Ascending aorta (tissue), 2 donors: Measurements from ENCODE around the gene PNPLA2. TPM values are rescaled to one million over a fixed set of nuclear protein-coding genes. Genes with fewer than 3 reads are reported as not detected.

Source experiments
- DNase-seq, 2 donors: peaks; one replicate each; pipeline ENCODE4 v3.0.0-alpha.2; 2019; ENCODE audit warnings: low spot score in 2 of 2
- H3K27ac ChIP-seq, 2 donors: fragments of 200-600 bp; sonication (generic); one replicate each; pipeline ENCODE4 v1.5.1; 2016 to 2017; ENCODE audit warnings: mild to moderate bottlenecking in 1 of 2
- H3K27me3 ChIP-seq: fragments of 200-600 bp; sonication (generic); one replicate; pipeline ENCODE4 v1.5.1; 2017
- H3K36me3 ChIP-seq, 2 donors: fragments of 200-600 bp; sonication (generic); one replicate each; pipeline ENCODE4 v1.5.1; 2016
- H3K4me1 ChIP-seq, 2 donors: fragments of 200-600 bp; sonication (generic); one replicate each; pipeline ENCODE4 v1.5.1; 2016 to 2017; ENCODE audit warnings: mild to moderate bottlenecking in 1 of 2
- H3K4me3 ChIP-seq, 2 donors: fragments of 200-600 bp; sonication (generic); one replicate each; pipeline ENCODE4 v1.5.1; 2016 to 2017; ENCODE audit warnings: mild to moderate bottlenecking in 1 of 2
- H3K9me3 ChIP-seq, 2 donors: fragments of 200-600 bp; sonication (generic); one replicate each; pipeline ENCODE4 v1.5.1; 2016
- intact Hi-C: fragments of 100-400 bp; cut with DNase I; formaldehyde crosslinking; loops from one replicate; pipeline ENCODE4 v1.15.1; 2023
- total RNA-seq: library from RNA; depleted of rRNA; stranded (reverse); fragments of >200 nt; gene quantifications from one replicate; pipeline ENCODE4 v1.1.0, GENCODE V29; 2016
- TF ChIP-seq, protein P1 (sequence below), 3 experiments: fragments of 200-600 bp in 2 of 3; fragments of 450-650 bp in 1 of 3; sonication (generic) in 2 of 3; IDR thresholded peaks; one replicate each; pipeline ENCODE4 v1.5.1; 2016 to 2019; ENCODE audit warnings: antibody characterized with exemption in 3 of 3, mild to moderate bottlenecking in 1 of 3, moderate library complexity in 1 of 3

The PNPLA2 gene
- total RNA-seq, 1 donor from 2014 or later, result 214 TPM

DNA sequence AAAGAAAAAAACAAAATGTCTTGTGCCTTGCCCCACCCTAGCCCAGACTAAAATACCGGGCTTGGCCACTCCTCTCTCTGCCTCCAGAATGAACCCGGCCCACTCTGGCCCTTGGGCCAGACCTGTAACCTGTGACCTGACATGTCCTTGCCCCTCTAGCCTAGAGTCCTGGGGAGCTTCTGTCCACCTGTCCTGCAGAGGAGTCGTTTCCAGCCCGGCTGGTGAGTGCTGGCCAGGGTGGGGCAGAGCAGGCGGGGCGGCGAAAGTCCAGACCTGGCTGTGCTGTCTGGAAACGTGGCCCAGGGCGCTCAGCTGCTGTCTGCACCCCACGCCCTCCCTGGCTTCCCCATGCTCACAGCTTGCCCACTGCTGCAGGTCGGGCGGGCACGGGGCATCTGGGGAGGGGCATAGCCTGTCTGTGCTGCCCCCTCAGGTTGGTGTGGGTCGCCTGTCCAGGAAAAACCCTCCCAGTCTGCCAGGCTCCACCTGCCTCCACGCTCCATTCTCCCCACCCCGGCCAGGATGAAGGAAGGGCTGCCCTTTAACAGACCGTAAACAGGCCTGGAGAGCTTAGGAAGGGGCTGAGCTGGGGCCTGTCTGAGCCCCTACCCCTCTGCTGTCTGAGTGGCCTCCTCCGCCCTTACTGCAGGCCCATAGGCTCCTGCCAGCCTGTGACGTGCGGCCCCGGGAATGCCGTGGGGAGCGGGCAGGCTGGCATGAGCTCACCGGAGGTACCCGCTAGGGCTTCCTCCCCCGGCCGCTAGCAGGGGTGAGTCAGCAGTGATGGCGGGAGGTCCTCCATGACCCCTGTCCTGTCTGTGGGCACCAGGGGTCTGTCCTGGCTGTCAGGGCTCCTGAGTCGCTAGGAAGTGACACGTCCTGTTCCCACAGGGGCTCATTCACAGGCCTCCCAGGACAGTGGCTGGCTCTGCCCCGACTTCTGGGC lies 15.9 kb downstream of the PNPLA2 start:
- TF ChIP-seq, protein P1, sequence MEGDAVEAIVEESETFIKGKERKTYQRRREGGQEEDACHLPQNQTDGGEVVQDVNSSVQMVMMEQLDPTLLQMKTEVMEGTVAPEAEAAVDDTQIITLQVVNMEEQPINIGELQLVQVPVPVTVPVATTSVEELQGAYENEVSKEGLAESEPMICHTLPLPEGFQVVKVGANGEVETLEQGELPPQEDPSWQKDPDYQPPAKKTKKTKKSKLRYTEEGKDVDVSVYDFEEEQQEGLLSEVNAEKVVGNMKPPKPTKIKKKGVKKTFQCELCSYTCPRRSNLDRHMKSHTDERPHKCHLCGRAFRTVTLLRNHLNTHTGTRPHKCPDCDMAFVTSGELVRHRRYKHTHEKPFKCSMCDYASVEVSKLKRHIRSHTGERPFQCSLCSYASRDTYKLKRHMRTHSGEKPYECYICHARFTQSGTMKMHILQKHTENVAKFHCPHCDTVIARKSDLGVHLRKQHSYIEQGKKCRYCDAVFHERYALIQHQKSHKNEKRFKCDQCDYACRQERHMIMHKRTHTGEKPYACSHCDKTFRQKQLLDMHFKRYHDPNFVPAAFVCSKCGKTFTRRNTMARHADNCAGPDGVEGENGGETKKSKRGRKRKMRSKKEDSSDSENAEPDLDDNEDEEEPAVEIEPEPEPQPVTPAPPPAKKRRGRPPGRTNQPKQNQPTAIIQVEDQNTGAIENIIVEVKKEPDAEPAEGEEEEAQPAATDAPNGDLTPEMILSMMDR (IDR thresholded peaks at IDR 0.05), result no peak
- intact Hi-C loops, result loop anchor here (1.0 kb wide), 1 partner anchor 10 kb away; no protein-coding TSS in a partner anchor
- peak overlapping the region; percentile 67 to 84 for H3K4me3 ChIP-seq
- no peaks in the 10 kb centered on the region for H3K27me3 ChIP-seq
- peak overlapping the region; percentile 81 to 95 for H3K27ac ChIP-seq
- H3K36me3 ChIP-seq, result peaks cover 37 to 39% of the 10 kb centered on the region in 2 donors
- no peaks in the 10 kb centered on the region for H3K9me3 ChIP-seq
- H3K4me1 ChIP-seq, result peaks cover 10 to 48% of the 10 kb centered on the region in 2 donors
- DNase-seq, result peak; percentile 79 to 95

DNA sequence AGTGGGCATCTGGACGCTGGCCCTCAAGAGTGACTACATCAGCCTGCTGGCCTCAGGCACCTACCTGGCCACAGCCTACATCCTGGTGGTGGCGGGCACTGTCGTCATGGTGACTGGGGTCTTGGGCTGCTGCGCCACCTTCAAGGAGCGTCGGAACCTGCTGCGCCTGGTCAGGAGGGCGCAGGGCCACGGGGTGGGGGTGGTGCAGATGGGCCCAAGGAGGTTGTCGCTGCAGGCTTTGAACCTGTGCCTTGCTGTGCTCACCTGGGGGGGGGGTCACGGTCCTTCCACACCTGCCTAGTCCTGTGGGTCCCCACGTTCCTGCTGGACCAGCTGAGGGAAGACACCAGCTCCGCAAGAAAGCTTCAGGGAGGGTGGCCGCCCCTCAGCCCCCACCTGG lies 17.6 kb downstream of the PNPLA2 start:
- peaks cover 43 to 49% of the 10 kb centered on the region in 2 donors for H3K36me3 ChIP-seq
- H3K4me3 ChIP-seq, result no peak overlapping the region
- DNase-seq, result no peak
- TF ChIP-seq, protein P1 (IDR thresholded peaks at IDR 0.05), result no peak
- H3K27me3 ChIP-seq, result no peaks in the 10 kb centered on the region
- H3K27ac ChIP-seq, result peak overlapping the region; percentile 81 to 95
- H3K9me3 ChIP-seq, result no peaks in the 10 kb centered on the region
- intact Hi-C loops, result no loop called here
- H3K4me1 ChIP-seq, result peaks cover 14 to 43% of the 10 kb centered on the region in 2 donors

DNA sequence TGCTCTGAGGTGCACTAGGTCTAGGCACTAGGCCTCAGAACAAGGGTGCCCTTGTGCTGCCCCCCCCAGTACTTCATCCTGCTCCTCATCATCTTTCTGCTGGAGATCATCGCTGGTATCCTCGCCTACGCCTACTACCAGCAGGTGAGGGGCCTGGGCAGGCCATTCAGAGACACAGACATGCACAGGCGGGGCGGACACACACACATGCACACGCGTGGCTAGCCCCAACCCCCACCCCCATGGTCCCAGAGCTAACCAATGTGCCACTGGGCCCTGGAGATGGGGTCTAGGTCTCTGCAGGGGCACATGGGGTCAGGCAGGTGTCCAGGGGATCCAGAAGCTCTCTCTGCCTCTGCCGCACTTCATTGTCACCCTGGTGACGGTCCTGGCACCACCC lies 18.0 kb downstream of the PNPLA2 start:
- Histone ChIP-seq H3K4me3 (no peak overlapping the region), H3K4me1 (peaks cover 14 to 47% of the 10 kb centered on the region in 2 donors), H3K27me3 (no peaks in the 10 kb centered on the region), H3K27ac (peak overlapping the region; percentile 14 to 81), H3K36me3 (peaks cover 43 to 49% of the 10 kb centered on the region in 2 donors), H3K9me3 (no peaks in the 10 kb centered on the region)
- TF ChIP-seq, protein P1 (IDR thresholded peaks at IDR 0.05), result no peak
- no peak for DNase-seq
- intact Hi-C loops, result no loop called here

DNA sequence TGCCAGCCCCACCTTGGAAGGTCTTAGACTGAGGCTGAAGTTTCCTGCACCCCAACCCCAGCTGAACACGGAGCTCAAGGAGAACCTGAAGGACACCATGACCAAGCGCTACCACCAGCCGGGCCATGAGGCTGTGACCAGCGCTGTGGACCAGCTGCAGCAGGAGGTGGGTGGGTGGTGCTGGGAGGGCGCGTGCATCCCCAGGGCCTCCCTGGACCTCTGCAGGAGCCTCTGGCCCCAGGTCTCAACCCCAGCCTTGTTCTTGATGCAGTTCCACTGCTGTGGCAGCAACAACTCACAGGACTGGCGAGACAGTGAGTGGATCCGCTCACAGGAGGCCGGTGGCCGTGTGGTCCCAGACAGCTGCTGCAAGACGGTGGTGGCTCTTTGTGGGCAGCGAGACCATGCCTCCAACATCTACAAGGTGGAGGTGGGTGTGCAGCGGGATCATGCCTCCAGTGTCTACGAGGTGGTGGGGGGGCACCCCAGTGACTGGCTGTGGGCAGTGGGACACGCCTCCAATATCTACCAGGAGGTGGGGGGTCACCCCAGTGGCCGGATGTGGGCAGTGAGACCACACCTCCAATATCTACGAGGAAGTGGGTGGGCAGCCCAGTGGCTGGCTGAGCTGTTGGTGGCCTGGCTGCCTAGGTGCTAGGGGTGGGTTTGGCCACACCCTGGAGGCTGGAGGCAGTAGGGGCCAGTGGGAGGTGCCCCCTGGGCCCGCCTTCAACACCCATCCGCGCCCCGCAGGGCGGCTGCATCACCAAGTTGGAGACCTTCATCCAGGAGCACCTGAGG lies 18.7 kb downstream of the PNPLA2 start:
- DNase-seq, result no peak
- Histone ChIP-seq H3K27me3 (no peaks in the 10 kb centered on the region), H3K9me3 (no peaks in the 10 kb centered on the region), H3K36me3 (peaks cover 43 to 49% of the 10 kb centered on the region in 2 donors), H3K4me1 (peaks cover 9 to 41% of the 10 kb centered on the region in 2 donors), H3K27ac (peak overlapping the region; percentile 14 to 81), H3K4me3 (no peak overlapping the region)
- TF ChIP-seq, protein P1 (IDR thresholded peaks at IDR 0.05), result no peak
- intact Hi-C loops, result no loop called here

DNA sequence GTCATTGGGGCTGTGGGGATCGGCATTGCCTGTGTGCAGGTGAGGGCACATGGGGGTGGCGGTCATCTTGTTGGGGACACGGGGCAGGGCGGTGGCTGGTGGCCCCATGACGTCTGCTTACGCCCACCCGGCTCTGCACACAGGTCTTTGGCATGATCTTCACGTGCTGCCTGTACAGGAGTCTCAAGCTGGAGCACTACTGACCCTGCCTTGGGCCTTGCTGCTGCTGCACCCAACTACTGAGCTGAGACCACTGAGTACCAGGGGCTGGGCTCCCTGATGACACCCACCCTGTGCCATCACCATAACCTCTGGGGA lies 19.2 kb downstream of the PNPLA2 start:
- intact Hi-C loops, result no loop called here
- Histone ChIP-seq H3K4me1 (peaks cover 10 to 39% of the 10 kb centered on the region in 2 donors), H3K4me3 (no peak overlapping the region), H3K9me3 (no peaks in the 10 kb centered on the region), H3K27ac (peak overlapping the region in 1 of 2 donors; percentile 14), H3K36me3 (peaks cover 43 to 49% of the 10 kb centered on the region in 2 donors), H3K27me3 (no peaks in the 10 kb centered on the region)
- DNase-seq, result no peak
- TF ChIP-seq, protein P1 (IDR thresholded peaks at IDR 0.05), result no peak
